C4-2B (cell line): ENCODE data around the gene RHOF.

Experiments used
- ZFX ChIP-seq: fragments of 450-650 bp; IDR thresholded peaks from 2 replicates; pipeline ENCODE4 v1.6.1; 2017
- TF ChIP-seq, protein P1 (sequence below): fragments of 450-650 bp; conservative IDR thresholded peaks from 2 replicates; pipeline ENCODE4 v1.5.1; 2017; ENCODE audit warnings: mild to moderate bottlenecking

DNA sequence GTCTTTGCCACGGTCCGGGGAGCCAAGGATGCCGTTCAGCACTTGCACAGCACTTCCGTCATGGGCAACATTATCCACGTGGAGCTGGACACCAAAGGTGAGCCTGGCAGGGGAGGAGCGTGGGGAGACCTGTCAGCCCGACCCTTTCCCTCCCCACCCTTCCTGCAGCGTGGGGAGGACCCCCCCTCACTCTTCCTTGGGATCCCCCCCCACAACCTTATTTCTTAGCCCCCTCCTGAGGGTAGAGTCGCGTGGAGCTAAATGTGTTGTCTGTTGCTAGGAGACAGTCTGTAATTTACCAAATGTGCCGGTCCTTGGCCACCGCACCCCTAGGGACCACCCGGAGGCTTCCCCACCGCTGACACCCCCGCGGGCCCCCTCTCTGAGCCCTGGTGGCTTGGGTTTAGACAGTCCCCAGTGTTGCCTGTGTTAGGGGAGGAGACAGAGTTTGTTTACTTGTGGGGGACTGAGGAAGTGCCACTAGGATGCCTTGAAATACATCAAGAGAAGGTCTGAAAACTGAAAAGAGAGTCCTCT, 12.6 kb upstream of the RHOF start:
- TF ChIP-seq, protein P1, sequence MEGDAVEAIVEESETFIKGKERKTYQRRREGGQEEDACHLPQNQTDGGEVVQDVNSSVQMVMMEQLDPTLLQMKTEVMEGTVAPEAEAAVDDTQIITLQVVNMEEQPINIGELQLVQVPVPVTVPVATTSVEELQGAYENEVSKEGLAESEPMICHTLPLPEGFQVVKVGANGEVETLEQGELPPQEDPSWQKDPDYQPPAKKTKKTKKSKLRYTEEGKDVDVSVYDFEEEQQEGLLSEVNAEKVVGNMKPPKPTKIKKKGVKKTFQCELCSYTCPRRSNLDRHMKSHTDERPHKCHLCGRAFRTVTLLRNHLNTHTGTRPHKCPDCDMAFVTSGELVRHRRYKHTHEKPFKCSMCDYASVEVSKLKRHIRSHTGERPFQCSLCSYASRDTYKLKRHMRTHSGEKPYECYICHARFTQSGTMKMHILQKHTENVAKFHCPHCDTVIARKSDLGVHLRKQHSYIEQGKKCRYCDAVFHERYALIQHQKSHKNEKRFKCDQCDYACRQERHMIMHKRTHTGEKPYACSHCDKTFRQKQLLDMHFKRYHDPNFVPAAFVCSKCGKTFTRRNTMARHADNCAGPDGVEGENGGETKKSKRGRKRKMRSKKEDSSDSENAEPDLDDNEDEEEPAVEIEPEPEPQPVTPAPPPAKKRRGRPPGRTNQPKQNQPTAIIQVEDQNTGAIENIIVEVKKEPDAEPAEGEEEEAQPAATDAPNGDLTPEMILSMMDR: no peak
- TF ChIP-seq ZFX: no peak
